ENCODE measurements around the gene RAPGEF2. TPM values are rescaled to one million over a fixed set of nuclear protein-coding genes. Genes with fewer than 3 reads are reported as not detected.

The RAPGEF2 gene
- total and polyA plus RNA-seq, 9 of the 15 experiments (the other 6 are each of a cell fraction or from before 2014, with no cell fraction given): 3.1 to 32.6 (median 23.1) TPM

DNA sequence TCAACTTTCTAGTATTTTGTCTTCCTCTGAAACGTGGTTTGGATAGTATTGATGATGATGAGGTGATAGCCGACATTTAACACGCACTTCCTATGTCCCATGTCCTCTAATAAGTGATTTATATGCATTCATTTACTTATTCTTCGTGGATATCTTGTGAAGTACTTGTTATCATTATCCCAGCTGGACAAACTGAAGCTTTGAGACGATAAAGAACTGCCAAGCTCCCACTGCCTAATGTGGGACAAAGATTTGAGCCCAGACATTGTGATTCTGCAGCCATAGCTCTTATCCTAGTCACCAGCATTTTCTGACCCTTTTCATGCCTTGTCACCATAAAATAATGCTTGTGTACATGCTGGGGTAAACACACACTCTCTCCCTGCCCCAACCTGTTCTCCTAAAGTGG lies 92.5 kb downstream of the RAPGEF2 start (continued):
- TF ChIP-seq NCOA1 (IDR thresholded peaks at IDR 0.05; ENCODE audit: low read depth) (peak; percentile 43; the same call in 1 of the 2 replicates), ADNP (tag; IDR thresholded peaks at IDR 0.05) (no peak), FUS (optimal IDR thresholded peaks at IDR 0.05; ENCODE audit: low read depth, low read length) (no peak), ZNF316 (IDR thresholded peaks at IDR 0.05) (peak; percentile 49; the same call in 1 of the 2 replicates), SIRT6 (IDR thresholded peaks at IDR 0.05; ENCODE audit: low read depth, low read length) (no peak), NEUROD1 (IDR thresholded peaks at IDR 0.05; ENCODE audit: borderline replicate concordance, low read depth, low read length, partially characterized antibody) (no peak), RFX1 (IDR thresholded peaks at IDR 0.05) (no peak), PML (IDR thresholded peaks at IDR 0.05; ENCODE audit: low read length) (peak; percentile 96), KLF10 (CRISPR knock-in tag; IDR thresholded peaks at IDR 0.05) (no peak), SP1 (CRISPR knock-in tag; IDR thresholded peaks at IDR 0.05) (no peak; the same call in 1 of the 2 replicates), LEF1 (IDR thresholded peaks at IDR 0.05) (no peak)
- TF ChIP-seq, protein P1, sequence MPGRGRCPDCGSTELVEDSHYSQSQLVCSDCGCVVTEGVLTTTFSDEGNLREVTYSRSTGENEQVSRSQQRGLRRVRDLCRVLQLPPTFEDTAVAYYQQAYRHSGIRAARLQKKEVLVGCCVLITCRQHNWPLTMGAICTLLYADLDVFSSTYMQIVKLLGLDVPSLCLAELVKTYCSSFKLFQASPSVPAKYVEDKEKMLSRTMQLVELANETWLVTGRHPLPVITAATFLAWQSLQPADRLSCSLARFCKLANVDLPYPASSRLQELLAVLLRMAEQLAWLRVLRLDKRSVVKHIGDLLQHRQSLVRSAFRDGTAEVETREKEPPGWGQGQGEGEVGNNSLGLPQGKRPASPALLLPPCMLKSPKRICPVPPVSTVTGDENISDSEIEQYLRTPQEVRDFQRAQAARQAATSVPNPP (IDR thresholded peaks at IDR 0.05; ENCODE audit: borderline replicate concordance, insufficient read depth, insufficient read length): no peak
- TF ChIP-seq, protein P2, sequence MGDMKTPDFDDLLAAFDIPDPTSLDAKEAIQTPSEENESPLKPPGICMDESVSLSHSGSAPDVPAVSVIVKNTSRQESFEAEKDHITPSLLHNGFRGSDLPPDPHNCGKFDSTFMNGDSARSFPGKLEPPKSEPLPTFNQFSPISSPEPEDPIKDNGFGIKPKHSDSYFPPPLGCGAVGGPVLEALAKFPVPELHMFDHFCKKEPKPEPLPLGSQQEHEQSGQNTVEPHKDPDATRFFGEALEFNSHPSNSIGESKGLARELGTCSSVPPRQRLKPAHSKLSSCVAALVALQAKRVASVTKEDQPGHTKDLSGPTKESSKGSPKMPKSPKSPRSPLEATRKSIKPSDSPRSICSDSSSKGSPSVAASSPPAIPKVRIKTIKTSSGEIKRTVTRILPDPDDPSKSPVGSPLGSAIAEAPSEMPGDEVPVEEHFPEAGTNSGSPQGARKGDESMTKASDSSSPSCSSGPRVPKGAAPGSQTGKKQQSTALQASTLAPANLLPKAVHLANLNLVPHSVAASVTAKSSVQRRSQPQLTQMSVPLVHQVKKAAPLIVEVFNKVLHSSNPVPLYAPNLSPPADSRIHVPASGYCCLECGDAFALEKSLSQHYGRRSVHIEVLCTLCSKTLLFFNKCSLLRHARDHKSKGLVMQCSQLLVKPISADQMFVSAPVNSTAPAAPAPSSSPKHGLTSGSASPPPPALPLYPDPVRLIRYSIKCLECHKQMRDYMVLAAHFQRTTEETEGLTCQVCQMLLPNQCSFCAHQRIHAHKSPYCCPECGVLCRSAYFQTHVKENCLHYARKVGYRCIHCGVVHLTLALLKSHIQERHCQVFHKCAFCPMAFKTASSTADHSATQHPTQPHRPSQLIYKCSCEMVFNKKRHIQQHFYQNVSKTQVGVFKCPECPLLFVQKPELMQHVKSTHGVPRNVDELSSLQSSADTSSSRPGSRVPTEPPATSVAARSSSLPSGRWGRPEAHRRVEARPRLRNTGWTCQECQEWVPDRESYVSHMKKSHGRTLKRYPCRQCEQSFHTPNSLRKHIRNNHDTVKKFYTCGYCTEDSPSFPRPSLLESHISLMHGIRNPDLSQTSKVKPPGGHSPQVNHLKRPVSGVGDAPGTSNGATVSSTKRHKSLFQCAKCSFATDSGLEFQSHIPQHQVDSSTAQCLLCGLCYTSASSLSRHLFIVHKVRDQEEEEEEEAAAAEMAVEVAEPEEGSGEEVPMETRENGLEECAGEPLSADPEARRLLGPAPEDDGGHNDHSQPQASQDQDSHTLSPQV (IDR thresholded peaks at IDR 0.05): no peak
- TF ChIP-seq, protein P3, sequence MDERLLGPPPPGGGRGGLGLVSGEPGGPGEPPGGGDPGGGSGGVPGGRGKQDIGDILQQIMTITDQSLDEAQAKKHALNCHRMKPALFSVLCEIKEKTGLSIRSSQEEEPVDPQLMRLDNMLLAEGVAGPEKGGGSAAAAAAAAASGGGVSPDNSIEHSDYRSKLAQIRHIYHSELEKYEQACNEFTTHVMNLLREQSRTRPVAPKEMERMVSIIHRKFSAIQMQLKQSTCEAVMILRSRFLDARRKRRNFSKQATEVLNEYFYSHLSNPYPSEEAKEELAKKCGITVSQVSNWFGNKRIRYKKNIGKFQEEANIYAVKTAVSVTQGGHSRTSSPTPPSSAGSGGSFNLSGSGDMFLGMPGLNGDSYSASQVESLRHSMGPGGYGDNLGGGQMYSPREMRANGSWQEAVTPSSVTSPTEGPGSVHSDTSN (CRISPR knock-in tag; IDR thresholded peaks at IDR 0.05; ENCODE audit: low read depth): no peak
- TF ChIP-seq, protein P3 (tag; conservative IDR thresholded peaks at IDR 0.05; ENCODE audit: low read depth): peak; percentile 52
